HepG2 (cell line): ENCODE data around the gene TTLL4. TPM values are rescaled to one million over a fixed set of nuclear protein-coding genes. Genes with fewer than 3 reads are reported as not detected.

Experiments
- AKNA ChIP-seq: sonication (generic); formaldehyde crosslinking; IDR thresholded peaks from 2 replicates; pipeline ENCODE4 v1.4.0; 2020; ENCODE audit warnings: missing genetic modification reagents, borderline replicate concordance
- CENPX ChIP-seq: sonication (generic); formaldehyde crosslinking; IDR thresholded peaks from 2 replicates; pipeline ENCODE4 v1.9.0; 2021; ENCODE audit warnings: mild to moderate bottlenecking, missing genetic modification reagents, moderate library complexity
- EED ChIP-seq: sonication (generic); formaldehyde crosslinking; IDR thresholded peaks from 2 replicates; pipeline ENCODE4 v1.5.0; 2020; ENCODE audit warnings: mild to moderate bottlenecking, missing genetic modification reagents
- FOSL1 ChIP-seq: sonication (generic); formaldehyde crosslinking; IDR thresholded peaks from 2 replicates; pipeline ENCODE4 v1.9.0; 2021; ENCODE audit warnings: missing genetic modification reagents, borderline replicate concordance
- KAT2B ChIP-seq: fragments of 150-350 bp; IDR thresholded peaks from 2 replicates; pipeline ENCODE4 v1.6.1; 2014; ENCODE audit warnings: low read depth, low read length, borderline replicate concordance
- KAT7 ChIP-seq: IDR thresholded peaks from 2 replicates; pipeline ENCODE4 v1.6.1; 2018; ENCODE audit warnings: borderline replicate concordance, missing compliant biosample characterization
- NFATC3 ChIP-seq: sonication (generic); formaldehyde crosslinking; IDR thresholded peaks from 2 replicates; pipeline ENCODE4 v1.5.1; 2020; ENCODE audit warnings: mild to moderate bottlenecking, missing genetic modification reagents
- NR1H2 ChIP-seq: sonication (generic); formaldehyde crosslinking; IDR thresholded peaks from 2 replicates; pipeline ENCODE4 v1.8.1; 2022; ENCODE audit warnings: low read depth, missing genetic modification reagents, borderline replicate concordance
- PAXIP1 ChIP-seq: sonication (generic); formaldehyde crosslinking; conservative IDR thresholded peaks from 2 replicates; pipeline ENCODE4 v1.4.0; 2020; ENCODE audit warnings: mild to moderate bottlenecking, missing genetic modification reagents, moderate library complexity
- SCMH1 ChIP-seq: sonication (generic); formaldehyde crosslinking; IDR thresholded peaks from 2 replicates; pipeline ENCODE4 v1.9.0; 2021; ENCODE audit warnings: missing genetic modification reagents, mild to moderate bottlenecking, borderline replicate concordance
- ZNF224 ChIP-seq: sonication (generic); formaldehyde crosslinking; IDR thresholded peaks from 2 replicates; pipeline ENCODE4 v1.5.0; 2020; ENCODE audit warnings: mild to moderate bottlenecking, missing genetic modification reagents
- ZNF350 ChIP-seq: sonication (generic); formaldehyde crosslinking; IDR thresholded peaks from 2 replicates; pipeline ENCODE4 v1.4.0; 2020; ENCODE audit warnings: mild to moderate bottlenecking, low read depth, missing genetic modification reagents, borderline replicate concordance
- ZNF484 ChIP-seq: sonication (generic); formaldehyde crosslinking; IDR thresholded peaks from 2 replicates; pipeline ENCODE4 v1.5.1; 2020; ENCODE audit warnings: mild to moderate bottlenecking, low read depth, missing genetic modification reagents, borderline replicate concordance
- ZNF75D ChIP-seq: sonication (generic); formaldehyde crosslinking; IDR thresholded peaks from 2 replicates; pipeline ENCODE4 v1.8.1; 2023; ENCODE audit warnings: missing genetic modification reagents, mild to moderate bottlenecking, borderline replicate concordance
- ZSCAN12 ChIP-seq: sonication (generic); formaldehyde crosslinking; IDR thresholded peaks from 2 replicates; pipeline ENCODE4 v1.9.0; 2021; ENCODE audit warnings: mild to moderate bottlenecking, missing genetic modification reagents
- polyA plus RNA-seq, 8 experiments: library from polyadenylated mRNA; depleted of rRNA in 3 of 8; stranded (reverse) in 7 of 8; unstranded in 1 of 8; fragments of >200 nt; fragmentation: Illumina TruSeq in 4 of 8; extraction: Trizol in 4 of 8; gene quantifications; 2 replicates each; pipeline versions ENCODE4 v1.2.1 to v1.2.3, GENCODE V29; 2011 to 2016; ENCODE audit warnings: low read depth in 4 of 8, missing spikeins in 1 of 8, mixed read lengths in 1 of 8; ENCODE audit not compliant: insufficient read depth in 1 of 8
- total RNA-seq, 5 experiments: library from RNA; depleted of rRNA; stranded (reverse); fragments of >200 nt; fragmentation: Illumina TruSeq; extraction: Trizol; gene quantifications; 2 replicates each; pipeline ENCODE4 v1.2.3, GENCODE V29; 2016; ENCODE audit warnings: low read depth in 1 of 5
- TF ChIP-seq, protein P1 (sequence below): sonication (generic); formaldehyde crosslinking; IDR thresholded peaks from 2 replicates; pipeline ENCODE4 v1.4.0; 2020; ENCODE audit warnings: missing genetic modification reagents, low read depth, mild to moderate bottlenecking, borderline replicate concordance
- TF ChIP-seq, protein P2 (sequence below): sonication (generic); formaldehyde crosslinking; conservative IDR thresholded peaks from 2 replicates; pipeline ENCODE4 v1.8.0; 2022; ENCODE audit warnings: missing genetic modification reagents

TTLL4 gene
- total and polyA plus RNA-seq, 2 of the 13 experiments (the other 11 are each of a cell fraction or from before 2014, with no cell fraction given), result 77.5 to 84.6 TPM

- TF ChIP-seq NFATC3 (CRISPR knock-in tag) (peak; percentile 44; the same call in 1 of the 2 replicates), NR1H2 (CRISPR knock-in tag) (0 out of 2 replicates have a peak, but pooled peaks have one; percentile 2), KAT2B (no peak), ZNF224 (CRISPR knock-in tag) (peak; percentile 92; the same call in 1 of the 2 replicates), ZSCAN12 (CRISPR knock-in tag) (peak; percentile 67; the same call in 1 of the 2 replicates), ZNF350 (CRISPR knock-in tag) (peak; percentile 92), SCMH1 (CRISPR knock-in tag) (no peak), FOSL1 (CRISPR knock-in tag) (no peak), EED (peak; percentile 99), KAT7 (CRISPR knock-in tag) (peak; percentile 99), ZNF484 (no peak; the same call in 1 of the 2 replicates), CENPX (CRISPR knock-in tag) (no peak), ZNF75D (no peak), AKNA (CRISPR knock-in tag) (no peak; the same call in 1 of the 2 replicates), PAXIP1 (CRISPR knock-in tag) (peak; percentile 83)
- TF ChIP-seq, protein P1, sequence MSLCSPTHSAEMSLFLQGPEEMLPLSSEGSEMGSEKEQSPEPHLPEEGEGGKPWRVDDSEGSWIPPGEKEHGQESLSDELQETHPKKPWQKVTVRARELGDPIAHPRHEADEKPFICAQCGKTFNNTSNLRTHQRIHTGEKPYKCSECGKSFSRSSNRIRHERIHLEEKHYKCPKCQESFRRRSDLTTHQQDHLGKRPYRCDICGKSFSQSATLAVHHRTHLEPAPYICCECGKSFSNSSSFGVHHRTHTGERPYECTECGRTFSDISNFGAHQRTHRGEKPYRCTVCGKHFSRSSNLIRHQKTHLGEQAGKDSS (CRISPR knock-in tag), result peak; percentile 95
- TF ChIP-seq, protein P2, sequence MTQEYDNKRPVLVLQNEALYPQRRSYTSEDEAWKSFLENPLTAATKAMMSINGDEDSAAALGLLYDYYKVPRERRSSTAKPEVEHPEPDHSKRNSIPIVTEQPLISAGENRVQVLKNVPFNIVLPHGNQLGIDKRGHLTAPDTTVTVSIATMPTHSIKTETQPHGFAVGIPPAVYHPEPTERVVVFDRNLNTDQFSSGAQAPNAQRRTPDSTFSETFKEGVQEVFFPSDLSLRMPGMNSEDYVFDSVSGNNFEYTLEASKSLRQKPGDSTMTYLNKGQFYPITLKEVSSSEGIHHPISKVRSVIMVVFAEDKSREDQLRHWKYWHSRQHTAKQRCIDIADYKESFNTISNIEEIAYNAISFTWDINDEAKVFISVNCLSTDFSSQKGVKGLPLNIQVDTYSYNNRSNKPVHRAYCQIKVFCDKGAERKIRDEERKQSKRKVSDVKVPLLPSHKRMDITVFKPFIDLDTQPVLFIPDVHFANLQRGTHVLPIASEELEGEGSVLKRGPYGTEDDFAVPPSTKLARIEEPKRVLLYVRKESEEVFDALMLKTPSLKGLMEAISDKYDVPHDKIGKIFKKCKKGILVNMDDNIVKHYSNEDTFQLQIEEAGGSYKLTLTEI (CRISPR knock-in tag), result no peak
These were observed 71.3 kb downstream of the TTLL4 start, which contains the start of gene CYP27A1 (continued) for GRCh38 chr2:218781691-218782527.
